Stimulated activated naive CD4-positive, alpha-beta T cell treated with Interleukin-2 at 50 U/mL for 16 hours (primary cell): Measurements from ENCODE around the gene TTLL11.
"Not testable (repeated sequence)": the region's sequence is repeated elsewhere in the genome, so short reads cannot be mapped to it uniquely, and the experiment has no call there.

Experiments used
- DNase-seq: peaks from one replicate; lab custom pipeline; 2025; lab: John Stamatoyannopoulos, UW

Gene TTLL11

GRCh38 chr9:122001491-122002201, 91.5 kb downstream of the TTLL11 start:
- DNase-seq: no peak

GRCh38 chr9:122000526-122000925, 92.6 kb downstream of the TTLL11 start:
- not testable (repeated sequence) for DNase-seq

GRCh38 chr9:121999556-121999955, 93.6 kb downstream of the TTLL11 start:
- no peak for DNase-seq

- DNase-seq: no peak
These were observed 94.5 kb downstream of the TTLL11 start for GRCh38 chr9:121998513-121999049.

GRCh38 chr9:121997791-121998190, 95.3 kb downstream of the TTLL11 start:
- DNase-seq: no peak

- DNase-seq: no peak
These were observed 96.3 kb downstream of the TTLL11 start for GRCh38 chr9:121996783-121997182.

GRCh38 chr9:121995997-121996396, 97.1 kb downstream of the TTLL11 start:
- no peak for DNase-seq

GRCh38 chr9:121992571-121993212, 100.4 kb downstream of the TTLL11 start:
- no peak for DNase-seq

GRCh38 chr9:121991307-121991661, 101.8 kb downstream of the TTLL11 start:
- DNase-seq: no peak

GRCh38 chr9:121990600-121991306, 102.4 kb downstream of the TTLL11 start:
- DNase-seq: no peak

GRCh38 chr9:121989010-121989409, 104.1 kb downstream of the TTLL11 start:
- DNase-seq: no peak

GRCh38 chr9:121987314-121987713, 105.8 kb downstream of the TTLL11 start:
- no peak for DNase-seq

GRCh38 chr9:121985792-121986494, 107.2 kb downstream of the TTLL11 start:
- no peak for DNase-seq

- DNase-seq: no peak
These were observed 108.2 kb downstream of the TTLL11 start for GRCh38 chr9:121984726-121985402.

- no peak for DNase-seq
These were observed 109.4 kb downstream of the TTLL11 start for GRCh38 chr9:121983736-121984135.

GRCh38 chr9:121981118-121981883, 111.8 kb downstream of the TTLL11 start:
- no peak for DNase-seq

- not testable (repeated sequence) for DNase-seq
These were observed 112.4 kb downstream of the TTLL11 start for GRCh38 chr9:121980665-121981064.

- no peak for DNase-seq
These were observed 113.4 kb downstream of the TTLL11 start for GRCh38 chr9:121979736-121980135.

GRCh38 chr9:121976751-121977150, 116.4 kb downstream of the TTLL11 start:
- DNase-seq: no peak

GRCh38 chr9:121975801-121976277, 117.3 kb downstream of the TTLL11 start:
- no peak for DNase-seq

- DNase-seq: no peak
These were observed 118.7 kb downstream of the TTLL11 start for GRCh38 chr9:121974421-121974820.
